Fibroblast of lung (primary cell): ENCODE data around the gene RERE. TPM values are rescaled to one million over a fixed set of nuclear protein-coding genes. Genes with fewer than 3 reads are reported as not detected.
A peak's percentile ranks its signal among the peaks of the same experiment; 100 is the strongest.

Source experiments
- DNase-seq, 2 donors: peaks; one replicate each; pipeline versions ENCODE4 v3.0.0 to v3.0.0-alpha.2; 2010; ENCODE audit warnings: low read depth in 2 of 2
- H2AFZ ChIP-seq: 2 replicates; pipeline ENCODE4 v1.5.1; 2012; ENCODE audit warnings: low read length, control low read depth, inconsistent platforms
- H3K27ac ChIP-seq: 2 replicates; pipeline ENCODE4 v1.5.1; 2011; ENCODE audit warnings: low read length, control low read depth; ENCODE audit not compliant: insufficient read depth
- H3K27me3 ChIP-seq: 2 replicates; pipeline ENCODE4 v1.5.1; 2011; ENCODE audit warnings: mild to moderate bottlenecking, low read length; ENCODE audit not compliant: control insufficient read depth, insufficient read depth
- H3K36me3 ChIP-seq: 2 replicates; pipeline ENCODE4 v1.5.1; 2011; ENCODE audit warnings: low read length; ENCODE audit not compliant: control insufficient read depth, insufficient read depth
- H3K4me1 ChIP-seq: 2 replicates; pipeline ENCODE4 v1.5.1; 2011; ENCODE audit warnings: low read length; ENCODE audit not compliant: control insufficient read depth, insufficient read depth; ENCODE audit errors: extremely low read depth
- H3K4me2 ChIP-seq: 2 replicates; pipeline ENCODE4 v1.5.1; 2011; ENCODE audit warnings: low read length, control low read depth; ENCODE audit not compliant: insufficient read depth; ENCODE audit errors: extremely low read depth
- H3K4me3 ChIP-seq, 4 experiments: fragments of 200-600 bp in 1 of 4; sonication (generic) in 1 of 4; replicated peaks in 1 of 4; 2 replicates each; pipeline ENCODE4 v1.5.1; 2011 to 2016; ENCODE audit warnings: low read length in 4 of 4, low read depth in 3 of 4, mild to moderate bottlenecking in 3 of 4, control low read depth in 2 of 4, inconsistent platforms in 1 of 4, mixed read lengths in 1 of 4; ENCODE audit not compliant: insufficient read depth in 1 of 4; ENCODE audit errors: control extremely low read depth in 1 of 4
- H3K79me2 ChIP-seq: 2 replicates; pipeline ENCODE4 v1.5.1; 2012; ENCODE audit warnings: mild to moderate bottlenecking, low read length, inconsistent platforms; ENCODE audit not compliant: control insufficient read depth, insufficient read depth
- H3K9ac ChIP-seq: 2 replicates; pipeline ENCODE4 v1.5.1; 2011; ENCODE audit warnings: mild to moderate bottlenecking, low read length, control low read depth; ENCODE audit not compliant: insufficient read depth
- H3K9me3 ChIP-seq: 2 replicates; pipeline ENCODE4 v1.5.1; 2012; ENCODE audit warnings: low read depth, low read length; ENCODE audit not compliant: control insufficient read depth, insufficient read depth
- H4K20me1 ChIP-seq: 2 replicates; pipeline ENCODE4 v1.5.1; 2011; ENCODE audit warnings: low read length; ENCODE audit not compliant: control insufficient read depth, insufficient read depth; ENCODE audit errors: extremely low read depth
- CTCF ChIP-seq, 2 donors: IDR thresholded peaks in 1 of 2; conservative IDR thresholded peaks in 1 of 2; 1 replicate in 1 of 2; 2 replicates in 1 of 2; pipeline ENCODE4 v1.5.1; 2011 to 2012; ENCODE audit warnings: low read length in 2 of 2, control low read depth in 1 of 2, inconsistent platforms in 1 of 2, low read depth in 1 of 2, mild to moderate bottlenecking in 1 of 2
- EZH2 ChIP-seq: IDR thresholded peaks from 2 replicates; pipeline ENCODE4 v1.5.1; 2012; ENCODE audit warnings: low read length, control low read depth, mild to moderate bottlenecking; ENCODE audit errors: missing control alignments
- polyA plus RNA-seq, 2 donors: library from polyadenylated mRNA; depleted of rRNA in 1 of 2; stranded (reverse) in 1 of 2; unstranded in 1 of 2; fragments of >200 nt; gene quantifications; 2 replicates each; pipeline ENCODE4 v1.2.1, GENCODE V29; 2011 to 2012; ENCODE audit warnings: missing spikeins in 1 of 2
- total RNA-seq: library from RNA; depleted of rRNA; stranded (reverse); fragments of >200 nt; gene quantifications from 2 replicates; pipeline ENCODE4 v1.2.1, GENCODE V29; 2014

Gene RERE
- total and polyA plus RNA-seq, 2 donors (not counting 1 experiment from before 2014, with no cell fraction given), result 3.7 to 51.0 TPM

- Histone ChIP-seq H3K27me3 (no peaks in the 10 kb centered on the region), H3K36me3 (no peaks in the 10 kb centered on the region), H3K9ac (no peak overlapping the region), H3K27ac (peak overlapping the region; percentile 52), H2AFZ (no peak overlapping the region), H3K4me2 (peak overlapping the region; percentile 73), H3K79me2 (peaks cover 25% of the 10 kb centered on the region), H3K4me1 (peaks cover 50% of the 10 kb centered on the region), H3K9me3 (no peaks in the 10 kb centered on the region), H3K4me3 (no peak overlapping the region), H4K20me1 (no peaks in the 10 kb centered on the region)
- no peak for DNase-seq
- TF ChIP-seq CTCF (conservative IDR thresholded peaks at IDR 0.05 in 1 of 2, IDR thresholded peaks at IDR 0.05 in 1 of 2; ENCODE audit: low read depth in 1 of 2, low read length in 2 of 2) (no peak), EZH2 (no peak)
Observed at GRCh38 chr1:8663090-8663802, 154.2 kb downstream of the RERE start.

- H3K27ac ChIP-seq, result peak overlapping the region; percentile 92
- H2AFZ ChIP-seq, result no peak overlapping the region
- TF ChIP-seq EZH2 (no peak), CTCF (conservative IDR thresholded peaks at IDR 0.05 in 1 of 2, IDR thresholded peaks at IDR 0.05 in 1 of 2; ENCODE audit: low read depth in 1 of 2, low read length in 2 of 2) (no peak)
- H3K27me3 ChIP-seq, result no peaks in the 10 kb centered on the region
- H3K36me3 ChIP-seq, result no peaks in the 10 kb centered on the region
- H3K4me1 ChIP-seq, result peaks cover 44% of the 10 kb centered on the region
- no peak overlapping the region for H3K4me3 ChIP-seq
- peak in 1 of 2 donors; percentile 22 for DNase-seq
- H3K79me2 ChIP-seq, result peaks cover 23% of the 10 kb centered on the region
- no peak overlapping the region for H3K4me2 ChIP-seq
- no peaks in the 10 kb centered on the region for H3K9me3 ChIP-seq
- H3K9ac ChIP-seq, result no peak overlapping the region
- no peaks in the 10 kb centered on the region for H4K20me1 ChIP-seq
Observed at GRCh38 chr1:8662380-8663072, 154.9 kb downstream of the RERE start.
